HEK293 (cell line): ENCODE data around the gene ZNF280D.

Experiments
- CTCF ChIA-PET: fragments of 350-600 bp; formaldehyde crosslinking; extraction: SDS; loops from one replicate; lab custom pipeline; 2021; ENCODE audit warnings: antibody characterized with exemption; lab: Yijun Ruan, JAX
- POLR2A ChIA-PET: fragments of 300-600 bp; formaldehyde crosslinking; extraction: SDS; loops from one replicate; lab custom pipeline; 2020; ENCODE audit warnings: antibody characterized with exemption, inconsistent platforms; lab: Yijun Ruan, JAX
- H3K27ac ChIP-seq: fragments of 200-500 bp; sonication (Bioruptor generic); 2 replicates; pipeline ENCODE4 v1.5.1; 2014; ENCODE audit warnings: low read depth, low read length, control low read depth, inconsistent platforms; ENCODE audit errors: extremely low read depth
- H3K36me3 ChIP-seq, 2 experiments: fragments of 200-500 bp in 1 of 2; sonication (Bioruptor generic) in 1 of 2; 1 replicate in 1 of 2; 2 replicates in 1 of 2; pipeline ENCODE4 v1.5.1; 2014 to 2017; ENCODE audit warnings: inconsistent platforms in 2 of 2, low read length in 2 of 2; ENCODE audit not compliant: control insufficient read depth in 2 of 2, insufficient read depth in 1 of 2
- H3K4me1 ChIP-seq: fragments of 200-500 bp; sonication (Bioruptor generic); 2 replicates; pipeline ENCODE4 v1.5.1; 2014; ENCODE audit warnings: mild to moderate bottlenecking, low read length, inconsistent platforms; ENCODE audit not compliant: control insufficient read depth, insufficient read depth
- H3K4me3 ChIP-seq: 2 replicates; pipeline ENCODE4 v1.5.1; 2011; ENCODE audit warnings: low read depth, mild to moderate bottlenecking, control low read depth, low read length, moderate library complexity
- H3K9me3 ChIP-seq: fragments of 200-500 bp; sonication (Bioruptor generic); 2 replicates; pipeline ENCODE4 v1.5.1; 2014; ENCODE audit warnings: low read depth, low read length, inconsistent platforms; ENCODE audit not compliant: control insufficient read depth, insufficient read depth
- HOXD13 ChIP-seq: sonication (generic); formaldehyde crosslinking; IDR thresholded peaks from 2 replicates; pipeline ENCODE4 v1.8.0; 2022; ENCODE audit warnings: missing genetic modification reagents, borderline replicate concordance
- INSM2 ChIP-seq: fragments of 450-650 bp; formaldehyde crosslinking; IDR thresholded peaks from 2 replicates; pipeline ENCODE4 v1.5.1; 2016; ENCODE audit warnings: missing biosample characterization, missing genetic modification characterization
- KLF1 ChIP-seq: fragments of 450-650 bp; formaldehyde crosslinking; IDR thresholded peaks from 2 replicates; pipeline ENCODE4 v1.5.1; 2016; ENCODE audit warnings: missing biosample characterization, missing genetic modification characterization
- KLF16 ChIP-seq: fragments of 450-650 bp; formaldehyde crosslinking; IDR thresholded peaks from 2 replicates; pipeline ENCODE4 v1.5.1; 2017; ENCODE audit warnings: missing biosample characterization, missing genetic modification characterization
- PRDM1 ChIP-seq: fragments of 450-650 bp; formaldehyde crosslinking; IDR thresholded peaks from 2 replicates; pipeline ENCODE4; 2016; ENCODE audit warnings: missing biosample characterization, missing genetic modification characterization
- SALL2 ChIP-seq: fragments of 450-650 bp; formaldehyde crosslinking; IDR thresholded peaks from 2 replicates; pipeline ENCODE4 v1.5.0; 2017; ENCODE audit warnings: missing biosample characterization, mild to moderate bottlenecking, missing genetic modification characterization, borderline replicate concordance
- YY2 ChIP-seq: fragments of 450-650 bp; formaldehyde crosslinking; IDR thresholded peaks from 2 replicates; pipeline ENCODE4 v1.5.1; 2016; ENCODE audit warnings: missing biosample characterization, missing genetic modification characterization
- ZBTB21 ChIP-seq: fragments of 450-650 bp; formaldehyde crosslinking; IDR thresholded peaks from 2 replicates; pipeline ENCODE4 v1.5.1; 2017; ENCODE audit warnings: missing biosample characterization, missing genetic modification characterization
- ZFHX2 ChIP-seq: fragments of 450-650 bp; formaldehyde crosslinking; conservative IDR thresholded peaks from 2 replicates; pipeline ENCODE4 v1.5.1; 2016; ENCODE audit warnings: missing biosample characterization, missing genetic modification characterization
- ZNF138 ChIP-seq: fragments of 450-650 bp; formaldehyde crosslinking; IDR thresholded peaks from 2 replicates; pipeline ENCODE4 v1.5.1; 2016; ENCODE audit warnings: missing biosample characterization, missing genetic modification characterization, borderline replicate concordance
- ZNF175 ChIP-seq: fragments of 450-650 bp; formaldehyde crosslinking; IDR thresholded peaks from 2 replicates; pipeline ENCODE4 v1.5.1; 2016; ENCODE audit warnings: missing biosample characterization, missing genetic modification characterization
- ZNF292 ChIP-seq: fragments of 450-650 bp; formaldehyde crosslinking; IDR thresholded peaks from 2 replicates; pipeline ENCODE4 v1.5.1; 2016; ENCODE audit warnings: low read depth, missing biosample characterization, missing genetic modification characterization, borderline replicate concordance
- ZNF311 ChIP-seq: fragments of 450-650 bp; formaldehyde crosslinking; IDR thresholded peaks from 2 replicates; pipeline ENCODE4 v1.5.1; 2017; ENCODE audit warnings: missing biosample characterization, missing genetic modification characterization, borderline replicate concordance
- ZNF341 ChIP-seq: fragments of 450-650 bp; formaldehyde crosslinking; IDR thresholded peaks from 2 replicates; pipeline ENCODE4; 2016; ENCODE audit warnings: low read depth, missing biosample characterization, missing genetic modification characterization
- ZNF416 ChIP-seq: fragments of 450-650 bp; formaldehyde crosslinking; IDR thresholded peaks from 2 replicates; pipeline ENCODE4 v1.5.1; 2016; ENCODE audit warnings: missing biosample characterization, missing genetic modification characterization
- ZNF560 ChIP-seq: fragments of 450-650 bp; formaldehyde crosslinking; IDR thresholded peaks from 2 replicates; pipeline ENCODE4 v1.5.1; 2017; ENCODE audit warnings: missing biosample characterization, missing genetic modification characterization, borderline replicate concordance
- ZNF629 ChIP-seq: fragments of 450-650 bp; formaldehyde crosslinking; IDR thresholded peaks from 2 replicates; pipeline ENCODE4 v1.5.1; 2017; ENCODE audit warnings: missing biosample characterization, missing genetic modification characterization
- ZNF654 ChIP-seq: fragments of 450-650 bp; formaldehyde crosslinking; IDR thresholded peaks from 2 replicates; pipeline ENCODE4 v1.5.1; 2016; ENCODE audit warnings: low read depth, missing biosample characterization, missing genetic modification characterization
- ZNF701 ChIP-seq: fragments of 450-650 bp; formaldehyde crosslinking; IDR thresholded peaks from 2 replicates; pipeline ENCODE4 v1.5.1; 2016; ENCODE audit warnings: missing biosample characterization, missing genetic modification characterization
- ZNF76 ChIP-seq: fragments of 450-650 bp; formaldehyde crosslinking; IDR thresholded peaks from 2 replicates; pipeline ENCODE4; 2016; ENCODE audit warnings: low read depth, missing biosample characterization, missing genetic modification characterization, borderline replicate concordance
- ZNF837 ChIP-seq: fragments of 450-650 bp; formaldehyde crosslinking; IDR thresholded peaks from 2 replicates; pipeline ENCODE4 v1.5.1; 2016; ENCODE audit warnings: missing biosample characterization, missing genetic modification characterization
- ZSCAN23 ChIP-seq: fragments of 450-650 bp; formaldehyde crosslinking; IDR thresholded peaks from 2 replicates; pipeline ENCODE4 v1.5.1; 2016; ENCODE audit warnings: missing biosample characterization, missing genetic modification characterization
- TF ChIP-seq, protein P1 (sequence below): fragments of 450-650 bp; formaldehyde crosslinking; IDR thresholded peaks from 2 replicates; pipeline ENCODE4 v1.5.1; 2016; ENCODE audit warnings: missing biosample characterization, missing genetic modification characterization
- TF ChIP-seq, protein P2 (sequence below): fragments of 450-650 bp; formaldehyde crosslinking; IDR thresholded peaks from 2 replicates; pipeline ENCODE4 v1.5.1; 2016; ENCODE audit warnings: missing biosample characterization, missing genetic modification characterization, low read depth

Gene ZNF280D

DNA sequence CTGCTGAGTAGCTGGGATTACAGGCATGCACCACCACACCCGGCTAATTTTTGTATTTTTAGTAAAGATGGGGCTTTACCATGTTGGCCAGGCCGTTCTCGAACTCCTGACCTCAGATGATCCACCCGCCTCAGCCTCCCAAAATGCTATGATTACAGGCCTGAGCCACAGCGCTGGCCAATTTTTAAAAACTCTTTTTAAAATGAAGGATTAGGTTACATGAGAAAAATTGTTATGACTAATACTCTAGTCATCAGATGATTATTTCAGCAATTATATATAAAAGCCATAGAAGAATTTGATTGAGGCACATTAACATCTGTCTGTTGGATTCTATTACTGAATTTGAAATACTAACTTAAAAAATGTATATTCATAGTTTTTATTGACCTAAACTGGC is 134.3 kb downstream of the ZNF280D start:
- Histone ChIP-seq H3K4me3 (no peak overlapping the region), H3K27ac (no peak overlapping the region), H3K36me3 (no peaks in the 10 kb centered on the region), H3K4me1 (no peaks in the 10 kb centered on the region), H3K9me3 (no peaks in the 10 kb centered on the region)
- TF ChIP-seq KLF16 (no peak), KLF1 (tag by site-specific recombination) (no peak), ZNF629 (tag by site-specific recombination) (no peak), ZNF311 (tag by site-specific recombination) (no peak), ZNF341 (no peak), ZNF292 (tag by site-specific recombination) (no peak), PRDM1 (tag by site-specific recombination) (no peak), INSM2 (tag by site-specific recombination) (no peak), ZNF560 (tag by site-specific recombination) (no peak), YY2 (tag by site-specific recombination) (no peak), ZNF701 (tag by site-specific recombination) (no peak), ZNF138 (tag by site-specific recombination) (no peak)
- TF ChIP-seq, protein P1, sequence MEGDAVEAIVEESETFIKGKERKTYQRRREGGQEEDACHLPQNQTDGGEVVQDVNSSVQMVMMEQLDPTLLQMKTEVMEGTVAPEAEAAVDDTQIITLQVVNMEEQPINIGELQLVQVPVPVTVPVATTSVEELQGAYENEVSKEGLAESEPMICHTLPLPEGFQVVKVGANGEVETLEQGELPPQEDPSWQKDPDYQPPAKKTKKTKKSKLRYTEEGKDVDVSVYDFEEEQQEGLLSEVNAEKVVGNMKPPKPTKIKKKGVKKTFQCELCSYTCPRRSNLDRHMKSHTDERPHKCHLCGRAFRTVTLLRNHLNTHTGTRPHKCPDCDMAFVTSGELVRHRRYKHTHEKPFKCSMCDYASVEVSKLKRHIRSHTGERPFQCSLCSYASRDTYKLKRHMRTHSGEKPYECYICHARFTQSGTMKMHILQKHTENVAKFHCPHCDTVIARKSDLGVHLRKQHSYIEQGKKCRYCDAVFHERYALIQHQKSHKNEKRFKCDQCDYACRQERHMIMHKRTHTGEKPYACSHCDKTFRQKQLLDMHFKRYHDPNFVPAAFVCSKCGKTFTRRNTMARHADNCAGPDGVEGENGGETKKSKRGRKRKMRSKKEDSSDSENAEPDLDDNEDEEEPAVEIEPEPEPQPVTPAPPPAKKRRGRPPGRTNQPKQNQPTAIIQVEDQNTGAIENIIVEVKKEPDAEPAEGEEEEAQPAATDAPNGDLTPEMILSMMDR, result no peak
- TF ChIP-seq, protein P2, sequence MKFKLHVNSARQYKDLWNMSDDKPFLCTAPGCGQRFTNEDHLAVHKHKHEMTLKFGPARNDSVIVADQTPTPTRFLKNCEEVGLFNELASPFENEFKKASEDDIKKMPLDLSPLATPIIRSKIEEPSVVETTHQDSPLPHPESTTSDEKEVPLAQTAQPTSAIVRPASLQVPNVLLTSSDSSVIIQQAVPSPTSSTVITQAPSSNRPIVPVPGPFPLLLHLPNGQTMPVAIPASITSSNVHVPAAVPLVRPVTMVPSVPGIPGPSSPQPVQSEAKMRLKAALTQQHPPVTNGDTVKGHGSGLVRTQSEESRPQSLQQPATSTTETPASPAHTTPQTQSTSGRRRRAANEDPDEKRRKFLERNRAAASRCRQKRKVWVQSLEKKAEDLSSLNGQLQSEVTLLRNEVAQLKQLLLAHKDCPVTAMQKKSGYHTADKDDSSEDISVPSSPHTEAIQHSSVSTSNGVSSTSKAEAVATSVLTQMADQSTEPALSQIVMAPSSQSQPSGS, result no peak
- ChIA-PET POLR2A (no interaction called here), CTCF (no interaction called here)

- no peaks in the 10 kb centered on the region for H3K36me3 ChIP-seq
- H3K4me1 ChIP-seq, result no peaks in the 10 kb centered on the region
- ChIA-PET CTCF (interaction anchor here (0.7 to 0.8 kb wide), 2 partner anchors 96 to 1693 kb away, joined by 3 to 5 read pairs; no protein-coding TSS in a partner anchor), POLR2A (no interaction called here)
- no peak overlapping the region for H3K4me3 ChIP-seq
- no peak overlapping the region for H3K27ac ChIP-seq
- TF ChIP-seq ZBTB21 (tag by site-specific recombination) (no peak), ZNF416 (tag by site-specific recombination) (no peak), HOXD13 (CRISPR knock-in tag) (no peak), SALL2 (tag by site-specific recombination) (no peak), ZSCAN23 (tag by site-specific recombination) (no peak), ZNF837 (no peak), ZNF175 (tag by site-specific recombination) (no peak), ZNF654 (tag by site-specific recombination) (no peak), ZFHX2 (tag by site-specific recombination) (no peak), ZNF629 (tag by site-specific recombination) (no peak), ZNF76 (tag by site-specific recombination) (no peak)
- no peaks in the 10 kb centered on the region for H3K9me3 ChIP-seq
Measured at GRCh38 chr15:56587686-56588085, 145.6 kb downstream of the ZNF280D start.
